ENCODE results near the gene SETD2.

Gene SETD2

GRCh38 chr3:46995901-46996562 is 167.9 kb downstream of the SETD2 start:
- DNase-seq: no peak

GRCh38 chr3:46994801-46995731 is 168.8 kb downstream of the SETD2 start:
- no peak for DNase-seq

DNA sequence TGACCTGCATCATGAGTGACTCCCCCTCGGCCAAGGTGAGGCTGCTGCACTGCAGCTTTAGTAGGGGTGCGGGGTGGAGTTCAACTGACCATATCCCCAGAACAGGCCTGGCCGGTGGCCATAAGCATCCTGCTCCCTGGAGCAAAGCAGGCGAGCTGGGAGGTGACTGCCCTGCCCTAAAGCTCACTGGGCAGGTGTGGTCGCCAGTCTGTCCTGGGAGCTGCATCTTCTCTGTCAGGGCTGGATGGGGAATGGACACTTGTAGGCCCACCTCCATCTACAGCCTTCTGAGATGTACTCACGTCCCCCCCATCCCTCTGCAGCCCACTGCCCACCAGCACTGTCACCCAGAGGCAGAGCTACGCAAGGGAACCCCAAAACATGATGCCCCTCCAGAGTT is 169.9 kb downstream of the SETD2 start:
- DNase-seq: no peak

- DNase-seq: no peak
Observed at GRCh38 chr3:46993292-46993691, 170.6 kb downstream of the SETD2 start.

DNA sequence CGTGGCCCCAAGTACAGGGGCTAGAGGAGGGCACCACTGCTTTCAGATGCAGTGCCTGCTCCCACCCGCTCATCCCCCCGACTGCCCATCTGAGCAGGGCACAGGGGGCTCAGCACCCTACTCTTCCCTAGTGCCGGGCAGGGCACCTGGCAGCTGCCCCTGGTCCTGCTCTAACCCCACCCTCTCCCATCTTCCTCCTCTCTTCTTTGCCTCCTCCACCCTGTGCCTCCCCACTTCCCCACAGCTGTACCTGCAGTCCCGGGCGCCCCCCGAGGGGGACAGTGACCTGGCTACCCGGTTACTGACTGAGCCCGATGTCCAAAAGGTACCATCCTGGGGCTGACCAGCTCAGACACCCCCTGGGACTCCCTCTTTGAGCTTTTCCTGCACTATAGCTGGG is 171.7 kb downstream of the SETD2 start:
- DNase-seq: no peak

- no peak for DNase-seq
Observed at GRCh38 chr3:46991406-46992165, 172.3 kb downstream of the SETD2 start.

DNA sequence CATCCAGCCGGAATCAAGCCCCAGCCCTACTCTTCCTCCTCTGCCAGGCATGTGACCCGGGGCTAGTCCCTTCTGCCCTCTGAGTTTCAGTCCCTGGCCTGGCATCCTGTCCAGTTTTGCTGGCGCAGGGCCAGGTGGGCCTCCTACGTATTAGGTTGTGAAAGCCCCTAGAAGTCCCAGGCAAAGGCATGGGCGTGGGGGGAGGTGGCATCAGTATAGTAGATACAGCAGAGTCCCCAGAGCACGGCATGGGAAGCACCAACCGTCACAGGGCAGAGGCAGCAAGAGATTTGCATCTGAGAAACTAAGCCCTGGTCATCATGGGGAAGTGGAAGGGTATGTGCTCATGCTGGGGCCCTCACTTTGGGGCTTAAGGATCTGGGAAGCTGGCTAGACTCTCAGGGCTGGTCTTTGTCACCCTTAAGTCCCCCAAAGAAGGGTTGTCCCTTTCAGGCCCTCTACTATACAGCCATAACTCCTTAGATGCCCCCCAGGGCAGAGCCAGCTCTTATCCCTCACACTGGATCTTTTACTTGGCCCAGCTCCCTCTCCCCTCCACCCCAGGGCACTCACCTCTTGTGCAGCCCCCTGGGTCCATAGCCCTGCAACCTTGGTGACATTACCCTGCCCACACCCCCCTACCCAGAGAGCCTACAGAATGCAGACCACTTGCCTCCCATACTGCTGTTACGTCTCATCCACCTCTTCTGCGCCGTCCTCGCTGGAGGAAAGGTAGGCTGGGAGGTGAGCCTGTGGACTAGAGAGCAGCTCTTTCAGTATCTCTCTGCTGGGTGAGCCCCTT is 173.1 kb downstream of the SETD2 start:
- no peak for DNase-seq

DNA sequence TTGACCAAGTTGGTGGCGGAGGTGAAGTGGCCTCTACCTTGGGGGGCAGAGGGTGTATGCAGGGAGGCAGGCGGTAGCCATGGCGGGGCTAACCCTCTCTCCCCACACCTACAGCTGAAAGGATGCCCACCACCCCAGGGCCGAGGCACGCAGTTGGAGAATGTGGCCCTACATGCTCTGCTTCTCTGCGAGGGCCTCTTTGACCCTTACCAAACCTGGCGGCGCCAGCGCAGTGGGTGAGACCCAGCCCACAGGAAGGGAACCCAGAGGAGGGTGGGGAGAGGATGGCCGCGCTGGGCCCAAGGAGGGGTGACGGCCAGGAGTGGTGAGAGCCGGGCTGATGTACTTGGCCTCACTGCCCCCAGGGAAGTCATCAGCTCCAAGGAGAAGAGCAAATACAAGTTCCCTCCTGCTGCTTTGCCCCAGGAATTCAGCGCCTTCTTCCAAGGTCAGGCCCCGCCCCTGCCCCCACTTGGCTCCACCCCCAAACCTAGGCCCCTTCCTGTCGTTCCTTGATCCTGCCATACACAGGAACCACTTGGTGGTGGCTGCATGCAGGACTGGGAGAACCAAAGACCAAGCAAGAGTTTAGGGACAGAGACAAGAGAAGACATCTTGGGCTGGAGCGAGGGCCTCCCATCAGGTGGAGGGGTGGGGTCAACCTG is 174.6 kb downstream of the SETD2 start:
- no peak for DNase-seq

GRCh38 chr3:46988616-46989015 is 175.3 kb downstream of the SETD2 start:
- no peak for DNase-seq

DNA sequence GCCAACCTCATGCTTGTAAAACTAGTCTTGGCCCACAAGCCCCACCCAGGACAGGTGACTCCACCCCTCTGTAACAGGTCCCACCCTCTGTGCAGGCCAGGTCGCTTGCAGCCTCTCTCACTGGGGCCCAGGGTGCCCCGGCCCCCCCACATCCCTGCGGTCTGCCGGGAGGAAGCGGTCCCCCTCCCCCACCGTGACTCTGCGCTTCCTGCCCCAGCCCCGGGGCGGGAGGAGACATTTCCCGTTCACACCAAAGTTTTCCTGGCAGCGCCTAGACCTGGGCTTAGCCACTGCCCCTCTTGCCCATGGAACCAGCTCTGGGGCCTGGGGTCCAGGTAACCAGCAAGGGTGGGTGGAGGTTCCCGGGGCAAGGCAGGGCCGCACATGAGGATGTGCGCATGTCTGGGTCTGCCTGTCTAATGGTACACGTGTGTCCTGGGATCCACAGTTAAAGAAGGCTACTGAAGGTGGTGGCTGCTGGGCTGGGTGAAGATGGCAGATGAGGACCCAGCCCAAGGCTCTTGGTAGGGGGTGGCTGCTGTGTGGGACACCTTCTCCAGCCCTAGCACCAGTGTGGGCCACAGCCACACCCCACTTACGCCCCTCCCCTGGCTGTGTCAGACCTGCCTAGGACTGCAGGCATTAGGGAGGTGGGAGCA is 176.0 kb downstream of the SETD2 start:
- DNase-seq: no peak

DNA sequence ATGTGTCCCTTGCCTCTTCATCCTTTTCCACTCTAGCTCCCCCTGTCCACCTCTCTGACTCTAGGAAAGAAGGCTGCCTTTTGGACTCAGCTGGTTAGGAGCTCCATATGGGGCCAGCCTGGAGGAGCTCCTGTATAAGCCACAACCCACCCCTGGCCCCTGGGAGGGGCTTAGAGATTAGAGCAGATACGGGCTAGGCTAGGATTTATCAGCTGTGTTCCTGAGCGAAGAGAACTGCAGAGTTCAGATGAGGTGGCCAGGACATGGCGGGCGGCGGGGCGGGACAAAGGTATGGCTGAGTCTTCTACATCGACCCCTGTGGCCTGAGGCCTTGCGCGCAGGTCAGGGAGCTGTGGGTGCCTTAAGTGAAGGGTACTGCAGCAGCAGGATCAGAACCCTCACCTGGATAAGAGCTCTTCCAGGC is 176.6 kb downstream of the SETD2 start:
- DNase-seq: no peak

- DNase-seq: no peak
Observed at GRCh38 chr3:46986782-46987310, 177.1 kb downstream of the SETD2 start.

GRCh38 chr3:46986055-46986730 is 177.7 kb downstream of the SETD2 start:
- no peak for DNase-seq

DNA sequence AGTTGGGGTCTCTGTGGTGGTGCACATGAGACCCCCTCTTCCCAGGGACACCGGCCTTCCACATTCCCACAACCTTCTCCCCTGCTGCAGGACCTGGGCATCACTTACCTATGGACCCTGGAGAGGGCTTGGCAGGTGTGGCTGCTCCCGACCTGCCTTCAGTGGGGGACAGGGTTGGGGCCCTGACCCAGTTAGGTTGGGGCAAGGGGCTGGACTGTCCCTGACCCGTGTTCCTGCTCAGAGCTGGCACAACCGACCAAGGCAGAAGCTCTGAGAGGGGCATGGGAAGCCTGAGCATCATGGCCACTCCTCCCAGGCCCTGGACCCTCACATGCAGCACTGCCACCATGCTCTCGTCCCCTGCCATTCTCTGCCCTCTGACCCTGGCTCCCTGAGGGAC is 178.3 kb downstream of the SETD2 start:
- DNase-seq: no peak

GRCh38 chr3:46984591-46985459 is 179.1 kb downstream of the SETD2 start:
- DNase-seq: no peak

- DNase-seq: no peak
Observed at GRCh38 chr3:46982546-46982945, 181.4 kb downstream of the SETD2 start.

DNA sequence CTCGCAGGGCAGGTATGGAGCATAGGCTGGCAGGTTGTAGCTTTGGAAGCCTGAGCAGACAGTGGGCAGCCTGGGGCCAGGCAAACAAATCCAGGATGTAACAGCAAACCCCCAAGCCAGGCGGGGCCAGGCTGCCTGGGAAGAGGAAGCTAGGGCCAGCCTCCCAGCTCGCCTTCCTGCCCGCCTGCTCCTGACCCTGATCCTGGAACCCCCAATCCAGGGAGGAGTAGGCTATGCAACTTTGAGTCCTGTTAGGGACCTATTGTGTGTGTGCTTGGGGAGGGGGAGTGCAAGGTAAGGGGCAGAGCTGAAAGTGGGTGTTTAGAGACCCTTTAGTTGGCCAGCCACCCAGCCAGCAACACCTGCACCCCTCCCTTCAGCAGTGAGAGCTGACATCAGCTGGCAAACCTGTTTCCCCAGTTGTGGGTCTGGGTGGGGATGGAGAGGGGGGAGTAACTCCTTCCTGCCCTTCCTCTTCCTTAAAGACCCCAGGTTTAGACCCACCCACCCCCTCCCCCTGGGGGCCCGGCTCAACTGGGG is 181.9 kb downstream of the SETD2 start:
- DNase-seq: no peak

GRCh38 chr3:46979958-46980497 is 183.9 kb downstream of the SETD2 start:
- no peak for DNase-seq
